SK-N-SH (cell line): ENCODE results near the gene EXOC6B. TPM values are rescaled to one million over a fixed set of nuclear protein-coding genes. Genes with fewer than 3 reads are reported as not detected.

Source experiments
- CTCF ChIA-PET: fragments of 300-600, 350-600 bp; formaldehyde crosslinking; extraction: SDS; loops from one replicate; lab custom pipeline; 2021; lab: Yijun Ruan, JAX
- POLR2A ChIA-PET: fragments of 350-600 bp; sonication (Branson Sonifier 250); formaldehyde crosslinking; extraction: SDS; loops from one replicate; lab custom pipeline; 2020; ENCODE audit warnings: antibody characterized with exemption, inconsistent platforms; lab: Yijun Ruan, JAX
- DNase-seq: peaks from one replicate; pipeline ENCODE4 v3.0.0; 2012
- H2AFZ ChIP-seq: fragments of 200-600 bp; sonication (generic); 2 replicates; pipeline ENCODE4 v1.8.1; 2016; ENCODE audit warnings: antibody characterized with exemption, mild to moderate bottlenecking, low read depth
- H3F3A ChIP-seq: fragments of 200-600 bp; sonication (generic); replicated peaks from 2 replicates; pipeline ENCODE3; 2016; ENCODE audit warnings: antibody characterized with exemption, mild to moderate bottlenecking; ENCODE audit not compliant: insufficient read depth
- H3K27ac ChIP-seq, 2 experiments: fragments of 200-500 bp in 1 of 2; fragments of 200-600 bp in 1 of 2; sonication (Bioruptor generic) in 1 of 2; sonication (generic), shearing (Covaris generic) in 1 of 2; 2 replicates each; pipeline versions ENCODE4 v1.5.1 to v1.6.1; 2014 to 2016; ENCODE audit warnings: low read depth in 2 of 2, inconsistent platforms in 1 of 2, low read length in 1 of 2, mild to moderate bottlenecking in 1 of 2, mixed read lengths in 1 of 2
- H3K27me3 ChIP-seq: fragments of 200-600 bp; sonication (generic), shearing (Covaris generic); 2 replicates; pipeline ENCODE4 v1.6.1; 2016; ENCODE audit warnings: mixed run types; ENCODE audit not compliant: insufficient read depth
- H3K36me3 ChIP-seq, 2 experiments: fragments of 200-500 bp in 1 of 2; fragments of 200-600 bp in 1 of 2; sonication (Bioruptor generic) in 1 of 2; sonication (generic) in 1 of 2; replicated peaks in 1 of 2; 2 replicates each; pipeline versions ENCODE3 to v1.5.1; 2014 to 2016; ENCODE audit warnings: low read length in 1 of 2, mild to moderate bottlenecking in 1 of 2; ENCODE audit not compliant: insufficient read depth in 2 of 2, control insufficient read depth in 1 of 2
- H3K4me1 ChIP-seq, 2 experiments: fragments of 200-500 bp in 1 of 2; fragments of 200-600 bp in 1 of 2; sonication (Bioruptor generic) in 1 of 2; sonication (generic), shearing (Covaris generic) in 1 of 2; 2 replicates each; pipeline versions ENCODE4 v1.5.1 to v1.6.1; 2014 to 2016; ENCODE audit warnings: low read depth in 1 of 2, low read length in 1 of 2, mixed run types in 1 of 2; ENCODE audit not compliant: insufficient read depth in 2 of 2, control insufficient read depth in 1 of 2
- H3K4me2 ChIP-seq: fragments of 200-600 bp; sonication (generic), shearing (Covaris generic); 2 replicates; pipeline ENCODE4 v1.6.1; 2017; ENCODE audit warnings: mixed run types
- H3K4me3 ChIP-seq, 2 experiments: fragments of 200-500 bp in 1 of 2; fragments of 200-600 bp in 1 of 2; sonication (Bioruptor generic) in 1 of 2; sonication (generic), shearing (Covaris generic) in 1 of 2; 2 replicates each; pipeline versions ENCODE4 v1.5.1 to v1.8.1; 2014 to 2016; ENCODE audit warnings: low read depth in 2 of 2, inconsistent platforms in 1 of 2, low read length in 1 of 2, mild to moderate bottlenecking in 1 of 2, mixed read lengths in 1 of 2, moderate library complexity in 1 of 2
- H3K79me2 ChIP-seq: fragments of 200-600 bp; sonication (generic); 2 replicates; pipeline ENCODE4 v1.8.1; 2017; ENCODE audit warnings: mild to moderate bottlenecking; ENCODE audit not compliant: insufficient read depth
- H3K9ac ChIP-seq: fragments of 200-600 bp; sonication (generic); 2 replicates; pipeline ENCODE4 v1.6.1; 2017; ENCODE audit warnings: mixed run types
- H3K9me2 ChIP-seq: fragments of 200-600 bp; sonication (generic); 2 replicates; pipeline ENCODE4 v1.6.1; 2017; ENCODE audit warnings: mixed run types
- H3K9me3 ChIP-seq: fragments of 200-600 bp; sonication (generic); 2 replicates; pipeline ENCODE4 v1.6.1; 2017; ENCODE audit warnings: mixed run types, mild to moderate bottlenecking, moderate library complexity
- H4K20me1 ChIP-seq: fragments of 200-600 bp; sonication (generic); 2 replicates; pipeline ENCODE4 v1.6.1; 2017; ENCODE audit warnings: mild to moderate bottlenecking, mixed run types; ENCODE audit not compliant: insufficient read depth
- CHD2 ChIP-seq: fragments of 150-350 bp; IDR thresholded peaks from 2 replicates; pipeline ENCODE4 v1.6.1; 2018; ENCODE audit warnings: low read length; ENCODE audit not compliant: partially characterized antibody
- CTCF ChIP-seq: fragments of 200-600 bp; sonication (generic); IDR thresholded peaks from 2 replicates; pipeline ENCODE4 v1.6.1; 2017; ENCODE audit warnings: antibody characterized with exemption, mild to moderate bottlenecking, moderate library complexity
- FOSL2 ChIP-seq: IDR thresholded peaks from 2 replicates; pipeline ENCODE4 v1.4.0; 2012; ENCODE audit warnings: low read depth, mild to moderate bottlenecking, moderate library complexity, borderline replicate concordance
- FOXJ3 ChIP-seq: sonication (generic); formaldehyde crosslinking; IDR thresholded peaks from 2 replicates; pipeline ENCODE4 v1.5.1; 2020; ENCODE audit warnings: mild to moderate bottlenecking, missing genetic modification reagents
- FOXM1 ChIP-seq: IDR thresholded peaks from 2 replicates; pipeline ENCODE4 v1.4.0; 2012; ENCODE audit warnings: low read depth, mild to moderate bottlenecking
- GABPA ChIP-seq: IDR thresholded peaks from 2 replicates; pipeline ENCODE4 v1.4.0; 2012; ENCODE audit warnings: low read depth, mild to moderate bottlenecking
- JUND ChIP-seq: IDR thresholded peaks from 2 replicates; pipeline ENCODE4 v1.4.0; 2012
- MXI1 ChIP-seq: IDR thresholded peaks from 2 replicates; pipeline ENCODE4 v1.6.1; 2012; ENCODE audit warnings: mild to moderate bottlenecking, low read depth, low read length, improper control_type of control experiment
- NFIC ChIP-seq: IDR thresholded peaks from 2 replicates; pipeline ENCODE4 v1.4.0; 2012; ENCODE audit warnings: borderline replicate concordance
- NRF1 ChIP-seq: IDR thresholded peaks from 2 replicates; pipeline ENCODE4 v1.6.1; 2012; ENCODE audit warnings: low read depth, mild to moderate bottlenecking, low read length
- PBX3 ChIP-seq: IDR thresholded peaks from 2 replicates; pipeline ENCODE4; 2012
- POLR2AphosphoS5 ChIP-seq: IDR thresholded peaks from 2 replicates; pipeline ENCODE4 v1.6.1; 2012; ENCODE audit warnings: low read depth, low read length
- RAD21 ChIP-seq: IDR thresholded peaks from 2 replicates; pipeline ENCODE4 v1.6.1; 2012; ENCODE audit warnings: mild to moderate bottlenecking, low read length
- RCOR1 ChIP-seq: fragments of 150-350 bp; IDR thresholded peaks from 2 replicates; pipeline ENCODE4 v1.6.1; 2017; ENCODE audit warnings: antibody characterized with exemption, low read length
- SIN3A ChIP-seq: IDR thresholded peaks from 2 replicates; pipeline ENCODE4 v1.6.1; 2012; ENCODE audit warnings: low read depth, mild to moderate bottlenecking, low read length, moderate library complexity, borderline replicate concordance
- TCF12 ChIP-seq: IDR thresholded peaks from 2 replicates; pipeline ENCODE4 v1.4.0; 2012
- TEAD4 ChIP-seq: IDR thresholded peaks from 2 replicates; pipeline ENCODE4 v1.4.0; 2012; ENCODE audit warnings: mild to moderate bottlenecking, borderline replicate concordance; ENCODE audit not compliant: insufficient read depth
- USF1 ChIP-seq: IDR thresholded peaks from 2 replicates; pipeline ENCODE4 v1.4.0; 2012; ENCODE audit warnings: low read depth, borderline replicate concordance
- USF2 ChIP-seq: fragments of 150-350 bp; IDR thresholded peaks from 2 replicates; pipeline ENCODE4 v1.6.1; 2017; ENCODE audit warnings: antibody characterized with exemption, low read length, low read depth, borderline replicate concordance
- WGBS: methylation state at CpG from one replicate; pipeline ENCODE4 v1.1.6; 2017; ENCODE audit warnings: low lambda C conversion rate; 5-methylcytosine and 5-hydroxymethylcytosine counted together
- polyA plus RNA-seq, 3 experiments: library from polyadenylated mRNA; depleted of rRNA; stranded (reverse); fragments of >200 nt; gene quantifications; 2 replicates each; pipeline ENCODE4 v1.2.3, GENCODE V29; 2012

The EXOC6B gene
- polyA plus RNA-seq, 1 of the 3 experiments (the other 2 are of a cell fraction), result 7.4 TPM

- WGBS, result 83% methylated on average over 4 of the region's 5 CpGs
- Histone ChIP-seq H3K4me3 (no peak overlapping the region), H3F3A (no peaks in the 10 kb centered on the region), H4K20me1 (no peaks in the 10 kb centered on the region), H2AFZ (no peak overlapping the region), H3K27ac (no peak overlapping the region), H3K4me1 (no peaks in the 10 kb centered on the region), H3K9me2 (no peaks in the 10 kb centered on the region), H3K79me2 (no peaks in the 10 kb centered on the region), H3K4me2 (no peak overlapping the region), H3K27me3 (no peaks in the 10 kb centered on the region), H3K9me3 (no peaks in the 10 kb centered on the region), H3K9ac (no peak overlapping the region), H3K36me3 (no peaks in the 10 kb centered on the region)
- ChIA-PET CTCF (no interaction called here), POLR2A (no interaction called here)
- no peak for DNase-seq
- TF ChIP-seq FOXJ3, result no peak
- peak; percentile 25; the same call in 1 of the 2 replicates for TF ChIP-seq CTCF
- peak; percentile 15; the same call in 1 of the 2 replicates for TF ChIP-seq NFIC
Observed at GRCh38 chr2:72367530-72368225, 458.2 kb downstream of the EXOC6B start.

- TF ChIP-seq TEAD4 (no peak), GABPA (no peak), SIN3A (no peak), MXI1 (no peak), CTCF (no peak), FOXM1 (no peak), CHD2 (no peak), TCF12 (no peak), FOSL2 (no peak), NRF1 (no peak), PBX3 (no peak), RCOR1 (no peak), USF1 (no peak), USF2 (no peak), FOXJ3 (no peak), RAD21 (no peak), JUND (no peak), POLR2AphosphoS5 (no peak)
- TF ChIP-seq, all 33 proteins: peak for 0
- Histone ChIP-seq H2AFZ (no peak overlapping the region), H3K9me2 (no peaks in the 10 kb centered on the region), H3K4me3 (no peak overlapping the region), H3K9ac (no peak overlapping the region), H3K79me2 (no peaks in the 10 kb centered on the region), H3K27me3 (no peaks in the 10 kb centered on the region), H3K36me3 (no peaks in the 10 kb centered on the region), H4K20me1 (no peaks in the 10 kb centered on the region), H3K4me2 (no peak overlapping the region), H3F3A (no peaks in the 10 kb centered on the region), H3K4me1 (no peaks in the 10 kb centered on the region), H3K9me3 (no peaks in the 10 kb centered on the region), H3K27ac (no peak overlapping the region)
- DNase-seq, result no peak
- POLR2A ChIA-PET, result no interaction called here
- CTCF ChIA-PET, result interaction anchor here (0.6 to 0.7 kb wide), 2 partner anchors 13 to 26 kb away, joined by 3 to 4 read pairs; no protein-coding TSS in a partner anchor
Observed at GRCh38 chr2:72363406-72363805, 462.4 kb downstream of the EXOC6B start.
